Measurements from ENCODE around the gene CITED1. TPM values are rescaled to one million over a fixed set of nuclear protein-coding genes. Genes with fewer than 3 reads are reported as not detected.

CITED1 gene
- total RNA-seq, 1 donor from 2014 or later = not detected

GRCh38 chrX:72273718-72274117, 32.0 kb downstream of the CITED1 start:
- POLR2A ChIA-PET = no interaction called here
- TF ChIP-seq, protein P1, sequence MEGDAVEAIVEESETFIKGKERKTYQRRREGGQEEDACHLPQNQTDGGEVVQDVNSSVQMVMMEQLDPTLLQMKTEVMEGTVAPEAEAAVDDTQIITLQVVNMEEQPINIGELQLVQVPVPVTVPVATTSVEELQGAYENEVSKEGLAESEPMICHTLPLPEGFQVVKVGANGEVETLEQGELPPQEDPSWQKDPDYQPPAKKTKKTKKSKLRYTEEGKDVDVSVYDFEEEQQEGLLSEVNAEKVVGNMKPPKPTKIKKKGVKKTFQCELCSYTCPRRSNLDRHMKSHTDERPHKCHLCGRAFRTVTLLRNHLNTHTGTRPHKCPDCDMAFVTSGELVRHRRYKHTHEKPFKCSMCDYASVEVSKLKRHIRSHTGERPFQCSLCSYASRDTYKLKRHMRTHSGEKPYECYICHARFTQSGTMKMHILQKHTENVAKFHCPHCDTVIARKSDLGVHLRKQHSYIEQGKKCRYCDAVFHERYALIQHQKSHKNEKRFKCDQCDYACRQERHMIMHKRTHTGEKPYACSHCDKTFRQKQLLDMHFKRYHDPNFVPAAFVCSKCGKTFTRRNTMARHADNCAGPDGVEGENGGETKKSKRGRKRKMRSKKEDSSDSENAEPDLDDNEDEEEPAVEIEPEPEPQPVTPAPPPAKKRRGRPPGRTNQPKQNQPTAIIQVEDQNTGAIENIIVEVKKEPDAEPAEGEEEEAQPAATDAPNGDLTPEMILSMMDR (IDR thresholded peaks at IDR 0.05) = no peak
- Mint-ChIP-seq H3K27ac (no peak overlapping the region), H3K9me3 (no peaks in the 10 kb centered on the region), H3K4me3 (no peak overlapping the region), H3K27me3 (no peaks in the 10 kb centered on the region), H3K4me1 (peaks cover 29% of the 10 kb centered on the region), H3K36me3 (ENCODE audit: low read depth) (peaks cover 64% of the 10 kb centered on the region)
- intact Hi-C loops (cut with micrococcal nuclease) = no loop called here
- no peak for DNase-seq
- CTCF ChIA-PET = no interaction called here
- ATAC-seq (ENCODE audit: low read depth) = no peak

GRCh38 chrX:72272868-72273267, 32.8 kb downstream of the CITED1 start:
- no peak for ATAC-seq (ENCODE audit: low read depth)
- intact Hi-C loops (cut with micrococcal nuclease) = no loop called here
- no peak overlapping the region for H3K27ac Mint-ChIP-seq

GRCh38 chrX:72271812-72272211, 33.9 kb downstream of the CITED1 start:
- Mint-ChIP-seq H3K36me3 (ENCODE audit: low read depth) (peaks cover 74% of the 10 kb centered on the region), H3K27ac (no peak overlapping the region)

More at GRCh38 chrX:72272868-72273267, 32.8 kb downstream of the CITED1 start:
- no peaks in the 10 kb centered on the region for H3K9me3 Mint-ChIP-seq
- ChIA-PET CTCF (no interaction called here), POLR2A (no interaction called here)
- TF ChIP-seq, protein P1 (IDR thresholded peaks at IDR 0.05) = no peak
- H3K4me1 Mint-ChIP-seq = peaks cover 29% of the 10 kb centered on the region
- no peak overlapping the region for H3K4me3 Mint-ChIP-seq
- H3K36me3 Mint-ChIP-seq (ENCODE audit: low read depth) = peaks cover 70% of the 10 kb centered on the region
- no peaks in the 10 kb centered on the region for H3K27me3 Mint-ChIP-seq
- no peak for DNase-seq

DNA sequence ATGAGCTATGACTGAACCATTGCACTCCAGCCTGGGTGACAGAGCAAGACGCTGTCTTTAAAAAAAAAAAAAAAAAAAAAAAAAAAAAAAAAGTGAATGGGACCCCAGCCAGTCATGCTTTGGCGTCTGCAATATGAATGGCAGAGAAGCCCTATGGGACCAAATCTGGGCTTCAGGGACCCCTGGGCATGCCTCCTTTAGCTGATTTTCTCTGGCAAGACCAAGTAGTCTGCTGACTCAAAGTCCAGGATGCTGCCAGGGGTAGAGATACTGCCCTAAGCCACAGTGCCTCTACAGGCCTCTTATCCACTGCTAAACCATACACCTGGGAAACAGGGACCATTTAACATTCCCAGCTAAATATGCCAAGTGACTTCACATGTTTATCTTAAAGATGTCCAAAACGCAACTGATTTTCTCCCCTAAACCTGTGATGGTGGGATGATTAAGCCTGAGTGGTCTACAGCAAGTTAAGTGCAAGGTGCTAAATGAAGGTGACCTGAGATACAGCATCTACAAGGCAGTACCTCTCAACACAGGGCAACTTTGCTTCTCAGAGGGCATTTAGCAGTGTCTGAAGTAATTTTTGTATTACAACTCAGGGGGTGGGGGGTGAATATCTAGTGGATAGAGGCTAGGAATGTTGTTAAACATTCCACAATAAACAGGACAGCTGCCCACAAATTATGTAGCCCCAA, 34.5 kb downstream of the CITED1 start:
- CTCF ChIA-PET = no interaction called here
- H3K4me3 Mint-ChIP-seq = no peak overlapping the region
- ATAC-seq (ENCODE audit: low read depth) (no peak), DNase-seq (no peak)
- H3K27me3 Mint-ChIP-seq = no peaks in the 10 kb centered on the region
- POLR2A ChIA-PET = no interaction called here
- TF ChIP-seq, protein P1 (IDR thresholded peaks at IDR 0.05) = no peak
- peaks cover 29% of the 10 kb centered on the region for H3K4me1 Mint-ChIP-seq
- H3K9me3 Mint-ChIP-seq = no peaks in the 10 kb centered on the region
- no peak overlapping the region for H3K27ac Mint-ChIP-seq
- intact Hi-C loops (cut with micrococcal nuclease) = no loop called here
- H3K36me3 Mint-ChIP-seq (ENCODE audit: low read depth) = peaks cover 76% of the 10 kb centered on the region

More at GRCh38 chrX:72271812-72272211, 33.9 kb downstream of the CITED1 start:
- intact Hi-C loops (cut with micrococcal nuclease) = no loop called here
- no peak for ATAC-seq (ENCODE audit: low read depth)
- TF ChIP-seq, protein P1 (IDR thresholded peaks at IDR 0.05) = no peak
- Mint-ChIP-seq H3K27me3 (no peaks in the 10 kb centered on the region), H3K4me1 (peaks cover 29% of the 10 kb centered on the region), H3K9me3 (no peaks in the 10 kb centered on the region), H3K4me3 (no peak overlapping the region)
- no peak for DNase-seq
- ChIA-PET POLR2A (no interaction called here), CTCF (no interaction called here)

DNA sequence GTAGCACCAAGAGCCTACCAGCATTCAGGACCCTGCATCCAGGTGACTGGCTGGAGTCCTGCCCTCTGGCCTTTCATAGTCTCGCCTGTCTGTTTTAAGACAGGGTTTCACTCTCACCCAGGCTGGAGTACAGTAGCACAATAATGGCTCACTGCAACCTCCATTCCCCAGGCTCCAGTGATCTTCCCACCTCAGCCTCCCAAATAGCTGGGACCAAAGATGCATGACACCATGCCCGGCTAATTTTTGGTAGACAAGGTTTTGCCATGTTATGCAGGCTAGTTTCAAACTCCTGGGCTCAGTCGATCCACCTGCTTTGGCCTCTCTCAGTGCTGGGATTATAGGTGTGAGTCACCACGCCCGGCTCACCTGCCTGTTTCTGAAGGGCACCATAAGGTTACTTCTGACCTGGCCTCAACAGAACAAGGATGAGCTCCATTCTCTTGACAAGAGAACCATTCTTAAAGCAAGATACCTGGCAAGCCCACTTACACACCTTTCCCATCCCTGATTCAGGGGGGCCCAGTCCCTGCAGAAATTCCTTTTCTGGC, 35.3 kb downstream of the CITED1 start:
- TF ChIP-seq, protein P1 (IDR thresholded peaks at IDR 0.05) = no peak
- no peaks in the 10 kb centered on the region for H3K9me3 Mint-ChIP-seq
- intact Hi-C loops (cut with micrococcal nuclease) = no loop called here
- H3K27me3 Mint-ChIP-seq = no peaks in the 10 kb centered on the region
- no peak overlapping the region for H3K27ac Mint-ChIP-seq
- H3K4me3 Mint-ChIP-seq = no peak overlapping the region
- DNase-seq (no peak), ATAC-seq (ENCODE audit: low read depth) (no peak)
- ChIA-PET CTCF (no interaction called here), POLR2A (interaction anchor here (1.0 kb wide), 1 partner anchor 31 kb away, joined by 7 read pairs; the partner anchor contains the start of gene ERCC6L)
- peaks cover 21% of the 10 kb centered on the region for H3K4me1 Mint-ChIP-seq
- peaks cover 70% of the 10 kb centered on the region for H3K36me3 Mint-ChIP-seq (ENCODE audit: low read depth)
